EL (cell line): ENCODE measurements around the gene SNX11.
"Not testable (repeated sequence)": the region's sequence is repeated elsewhere in the genome, so short reads cannot be mapped to it uniquely, and the experiment has no call there.

ENCODE experiments used
- DNase-seq: peaks from one replicate; pipeline ENCODE4 v3.0.0-alpha.2; 2016

The SNX11 gene, protein sequence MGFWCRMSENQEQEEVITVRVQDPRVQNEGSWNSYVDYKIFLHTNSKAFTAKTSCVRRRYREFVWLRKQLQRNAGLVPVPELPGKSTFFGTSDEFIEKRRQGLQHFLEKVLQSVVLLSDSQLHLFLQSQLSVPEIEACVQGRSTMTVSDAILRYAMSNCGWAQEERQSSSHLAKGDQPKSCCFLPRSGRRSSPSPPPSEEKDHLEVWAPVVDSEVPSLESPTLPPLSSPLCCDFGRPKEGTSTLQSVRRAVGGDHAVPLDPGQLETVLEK

DNA sequence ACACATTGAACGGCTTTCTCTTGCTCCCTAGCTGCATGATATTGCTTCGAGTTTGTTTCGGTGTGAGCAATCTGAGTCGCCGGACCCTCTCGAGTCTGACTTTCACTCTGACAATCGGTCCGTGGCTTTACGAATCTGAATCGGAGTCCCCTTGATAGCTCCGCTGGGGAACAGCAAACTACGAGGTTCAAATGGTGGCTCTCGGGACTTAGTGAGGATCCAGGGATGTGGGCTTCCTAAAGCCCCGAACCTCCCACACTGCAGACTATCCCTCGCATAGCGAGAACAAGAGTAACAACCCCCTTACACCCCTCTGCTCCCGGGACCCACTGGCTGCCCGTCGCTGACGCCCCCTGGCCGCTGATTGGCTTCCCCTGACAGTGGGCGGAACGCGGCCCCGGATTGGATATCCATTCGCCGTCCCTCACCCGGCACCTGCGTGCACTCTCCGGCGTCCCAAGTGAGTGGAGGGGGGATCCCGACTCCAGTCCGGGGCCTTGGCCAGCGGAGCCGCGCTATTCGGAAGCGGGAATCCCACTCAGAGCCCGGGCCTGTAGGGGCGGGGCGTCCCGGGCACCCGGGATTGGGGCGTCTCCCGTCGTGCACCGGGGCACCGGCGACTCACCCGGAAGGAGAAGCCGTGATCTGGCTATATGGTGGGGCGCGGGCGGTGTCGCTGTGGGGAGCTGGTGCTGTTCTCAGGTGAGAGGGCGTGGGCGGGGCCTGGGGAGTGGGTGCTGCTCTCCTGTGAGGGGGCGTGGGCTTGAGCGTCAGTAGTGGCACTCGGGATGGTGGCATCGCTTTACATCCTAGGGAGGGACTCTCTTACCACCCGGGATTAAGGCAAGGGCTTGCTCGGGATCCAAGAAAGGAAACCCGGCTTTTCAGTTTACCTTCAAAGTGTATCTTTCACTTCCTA lies at the start of gene SNX11:
Gene SNX11, plus strand, starts transcription at position 630 of the 919 bp plus-strand sequence. CDS start 4,278 bp downstream, outside the sequence.
- DNase-seq = peak; percentile 96

DNA sequence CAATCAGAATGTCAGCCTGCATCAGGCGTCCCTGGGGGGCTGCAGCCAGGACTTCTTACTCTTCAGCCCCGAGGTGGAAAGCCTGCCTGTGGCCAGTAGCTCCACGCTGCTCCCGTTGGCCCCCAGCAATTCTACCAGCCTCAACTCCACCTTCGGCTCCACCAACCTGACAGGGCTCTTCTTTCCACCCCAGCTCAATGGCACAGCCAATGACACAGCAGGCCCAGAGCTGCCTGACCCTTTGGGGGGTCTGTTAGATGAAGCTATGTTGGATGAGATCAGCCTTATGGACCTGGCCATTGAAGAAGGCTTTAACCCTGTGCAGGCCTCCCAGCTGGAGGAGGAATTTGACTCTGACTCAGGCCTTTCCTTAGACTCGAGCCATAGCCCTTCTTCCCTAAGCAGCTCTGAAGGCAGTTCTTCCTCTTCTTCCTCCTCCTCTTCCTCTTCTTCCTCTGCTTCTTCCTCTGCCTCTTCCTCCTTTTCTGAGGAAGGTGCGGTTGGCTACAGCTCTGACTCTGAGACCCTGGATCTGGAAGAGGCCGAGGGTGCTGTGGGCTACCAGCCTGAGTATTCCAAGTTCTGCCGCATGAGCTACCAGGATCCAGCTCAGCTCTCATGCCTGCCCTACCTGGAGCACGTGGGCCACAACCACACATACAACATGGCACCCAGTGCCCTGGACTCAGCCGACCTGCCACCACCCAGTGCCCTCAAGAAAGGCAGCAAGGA lies 49.0 kb upstream of the SNX11 start:
- no peak for DNase-seq

DNA sequence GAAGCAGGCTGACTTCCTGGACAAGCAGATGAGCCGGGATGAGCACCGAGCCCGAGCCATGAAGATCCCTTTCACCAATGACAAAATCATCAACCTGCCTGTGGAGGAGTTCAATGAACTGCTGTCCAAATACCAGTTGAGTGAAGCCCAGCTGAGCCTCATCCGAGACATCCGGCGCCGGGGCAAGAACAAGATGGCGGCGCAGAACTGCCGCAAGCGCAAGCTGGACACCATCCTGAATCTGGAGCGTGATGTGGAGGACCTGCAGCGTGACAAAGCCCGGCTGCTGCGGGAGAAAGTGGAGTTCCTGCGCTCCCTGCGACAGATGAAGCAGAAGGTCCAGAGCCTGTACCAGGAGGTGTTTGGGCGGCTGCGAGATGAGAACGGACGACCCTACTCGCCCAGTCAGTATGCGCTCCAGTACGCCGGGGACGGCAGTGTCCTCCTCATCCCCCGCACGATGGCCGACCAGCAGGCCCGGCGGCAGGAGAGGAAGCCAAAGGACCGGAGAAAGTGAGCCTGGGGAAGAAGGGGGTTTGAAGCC lies 48.4 kb upstream of the SNX11 start:
- DNase-seq = no peak

DNA sequence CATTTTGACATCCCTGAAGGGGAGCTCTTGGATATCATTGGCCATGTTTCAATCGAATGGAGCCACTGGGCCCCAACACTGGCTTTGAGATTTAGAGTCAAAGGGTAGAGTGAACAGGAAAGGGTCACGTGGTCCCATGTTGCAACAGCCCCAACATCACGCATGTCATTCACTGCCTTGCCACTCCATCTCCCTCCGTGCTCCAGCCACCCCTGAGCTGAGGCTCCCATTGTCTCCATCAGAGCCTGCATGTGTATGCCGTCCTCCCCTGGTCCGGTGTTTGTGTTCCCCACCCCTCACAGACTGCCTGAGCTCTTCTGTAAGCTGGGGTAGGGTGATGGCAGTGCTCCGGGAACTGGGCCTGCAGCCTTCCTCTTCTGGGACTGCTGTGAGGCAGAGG lies 47.3 kb upstream of the SNX11 start:
- no peak for DNase-seq

DNA sequence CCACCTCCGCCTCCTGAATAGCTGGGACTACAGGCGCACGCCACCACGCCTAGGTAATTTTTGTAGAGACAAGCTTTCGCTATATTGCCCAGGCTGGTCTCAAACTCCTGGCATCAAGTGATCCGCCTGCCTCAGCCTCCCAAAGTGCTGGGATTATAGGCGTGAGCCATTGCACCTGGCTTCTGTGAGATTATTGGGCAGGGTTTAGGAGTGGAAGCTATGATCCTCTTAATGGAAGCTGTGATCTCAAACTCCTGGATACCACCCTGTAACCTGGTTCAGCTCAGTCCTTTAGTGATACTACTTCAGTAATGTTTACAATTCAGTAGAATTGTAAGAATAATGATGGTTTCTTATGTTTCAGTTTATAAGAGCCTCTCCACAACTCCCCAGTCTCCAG lies 45.3 kb upstream of the SNX11 start:
- DNase-seq = no peak

DNA sequence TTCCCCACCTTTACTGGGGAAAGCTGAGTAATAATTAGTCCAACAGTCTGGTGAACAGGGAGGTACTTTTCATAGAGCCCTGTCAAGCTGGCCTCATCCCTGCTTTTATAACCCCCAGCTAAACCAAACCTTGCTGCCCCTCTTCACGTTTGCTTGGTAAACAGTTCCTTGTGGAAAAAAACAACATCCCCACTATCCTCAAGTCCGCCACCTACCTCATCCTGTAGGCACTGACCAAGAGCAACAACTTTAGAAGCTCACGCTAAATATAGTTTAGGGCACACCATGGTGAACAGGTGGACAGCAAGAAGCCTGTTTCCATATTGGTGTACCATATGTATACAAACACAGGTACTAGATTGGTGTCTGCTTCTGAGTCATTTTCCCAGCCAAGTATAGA lies 42.9 kb upstream of the SNX11 start:
- no peak for DNase-seq

DNA sequence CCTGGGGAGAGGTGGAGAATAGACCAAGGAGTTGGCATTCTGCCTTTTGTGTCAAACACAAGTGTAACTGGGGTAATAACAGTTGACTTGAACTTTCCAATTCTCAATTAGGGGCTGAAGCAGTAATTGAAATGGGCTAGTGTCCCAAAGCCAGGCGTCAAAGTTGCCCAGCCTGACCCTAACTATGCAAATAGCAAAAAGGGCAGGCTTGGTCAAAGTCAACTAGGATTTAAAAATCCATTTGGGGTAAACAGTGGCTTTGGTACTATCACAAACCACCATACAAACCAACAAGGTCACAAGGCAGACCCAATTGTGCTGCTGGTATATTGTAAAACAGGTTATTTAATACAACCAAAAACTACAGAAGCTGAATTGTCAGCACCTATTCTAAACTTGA lies 41.4 kb upstream of the SNX11 start:
- no peak for DNase-seq

DNA sequence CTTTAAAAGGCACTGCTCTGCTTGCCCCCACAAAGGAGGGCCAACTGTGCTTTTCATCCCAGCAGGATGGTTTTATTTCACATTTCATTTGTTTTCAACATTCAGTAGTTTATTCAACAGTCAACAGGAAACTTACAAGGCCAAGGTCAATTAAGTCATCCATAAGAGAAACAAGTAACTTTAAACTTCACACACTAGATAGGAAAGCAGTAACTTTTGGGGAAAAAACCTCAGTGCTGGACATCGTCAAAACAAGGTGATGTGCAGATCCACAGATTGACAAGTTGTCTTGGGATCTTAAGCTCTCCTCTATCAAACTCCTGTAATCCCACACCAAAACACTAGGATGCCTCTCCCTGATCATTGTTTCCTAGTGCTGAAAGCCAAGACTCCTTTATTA lies 40.9 kb upstream of the SNX11 start:
- DNase-seq = no peak

DNA sequence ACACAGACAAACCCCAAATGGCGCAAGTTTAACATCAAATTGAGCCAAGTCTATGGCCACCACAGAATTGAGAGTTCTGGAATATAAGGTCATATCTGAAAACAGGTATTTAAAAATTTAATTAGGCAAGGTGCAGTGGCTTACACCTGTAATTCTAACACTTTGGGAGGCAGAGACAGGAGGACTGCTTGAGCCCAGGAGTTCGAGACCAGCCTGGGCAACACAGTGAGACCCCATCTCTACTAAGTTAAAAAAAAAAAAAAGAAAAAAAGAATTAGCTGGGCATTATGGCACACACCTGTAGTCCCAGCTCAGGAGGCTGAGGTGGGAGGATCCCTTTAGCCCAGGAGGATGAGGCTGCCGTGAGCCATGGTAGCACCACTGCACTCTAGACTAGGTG lies 40.3 kb upstream of the SNX11 start:
- no peak for DNase-seq

DNA sequence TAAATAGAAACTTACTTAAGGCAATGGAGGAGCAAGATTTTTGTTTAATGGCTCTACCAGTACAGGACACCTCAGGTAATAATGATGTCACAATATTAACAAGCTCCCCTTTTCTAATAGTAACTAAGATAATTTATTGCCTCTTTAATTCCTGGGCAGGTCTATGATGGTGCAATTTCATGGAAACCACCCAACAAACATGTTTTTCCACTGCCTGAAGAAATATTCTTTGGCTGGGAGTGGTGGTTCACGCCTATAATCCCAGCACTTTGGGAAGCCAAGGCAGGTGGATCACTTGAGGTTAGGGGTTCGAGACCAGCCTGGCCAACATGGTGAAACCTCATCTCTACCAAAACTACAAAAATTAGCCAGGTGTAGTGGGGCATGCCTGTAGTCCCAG lies 39.8 kb upstream of the SNX11 start:
- DNase-seq = not testable (repeated sequence)

DNA sequence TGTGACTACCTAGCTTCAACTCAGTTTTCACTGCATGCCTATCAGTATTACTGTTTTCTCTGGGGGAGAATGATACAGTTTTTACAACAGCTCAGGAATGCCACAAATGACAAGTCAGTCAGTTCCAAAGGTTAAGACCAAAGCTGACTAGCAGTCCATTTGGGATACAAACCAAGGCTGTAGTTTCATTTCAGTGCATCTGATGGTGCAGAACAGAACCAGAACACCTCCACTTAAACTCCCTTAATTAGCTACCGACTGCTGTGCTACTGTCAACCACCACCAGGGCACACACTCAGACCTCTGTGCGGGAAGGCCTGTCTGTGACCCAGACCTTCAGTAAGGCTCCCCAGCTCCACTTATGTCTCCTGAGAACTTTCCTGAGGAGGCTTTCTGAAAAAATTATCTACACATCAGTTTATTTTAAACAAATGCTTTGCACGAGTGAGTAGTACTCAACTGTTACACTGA lies 39.0 kb upstream of the SNX11 start:
- DNase-seq = peak; percentile 74

DNA sequence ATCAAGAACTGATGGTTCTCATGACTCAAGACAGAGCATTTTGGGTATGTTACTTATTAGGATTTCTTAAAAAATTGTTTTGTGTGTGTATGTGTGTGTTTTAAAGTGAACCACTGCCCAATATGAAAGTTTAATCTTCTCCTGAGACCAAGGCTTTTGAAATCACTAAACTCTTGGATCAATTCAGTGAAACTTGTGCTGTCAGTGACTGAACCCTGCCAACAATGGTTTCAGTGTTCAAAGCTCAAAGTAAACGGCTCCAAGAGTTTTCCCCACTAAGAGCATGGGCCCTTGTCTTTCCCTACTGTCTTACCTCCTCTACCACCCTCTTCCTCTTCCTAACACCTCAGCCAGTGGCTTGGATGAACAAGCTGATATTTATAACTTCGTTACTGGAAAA lies 37.4 kb upstream of the SNX11 start:
- DNase-seq = no peak

DNA sequence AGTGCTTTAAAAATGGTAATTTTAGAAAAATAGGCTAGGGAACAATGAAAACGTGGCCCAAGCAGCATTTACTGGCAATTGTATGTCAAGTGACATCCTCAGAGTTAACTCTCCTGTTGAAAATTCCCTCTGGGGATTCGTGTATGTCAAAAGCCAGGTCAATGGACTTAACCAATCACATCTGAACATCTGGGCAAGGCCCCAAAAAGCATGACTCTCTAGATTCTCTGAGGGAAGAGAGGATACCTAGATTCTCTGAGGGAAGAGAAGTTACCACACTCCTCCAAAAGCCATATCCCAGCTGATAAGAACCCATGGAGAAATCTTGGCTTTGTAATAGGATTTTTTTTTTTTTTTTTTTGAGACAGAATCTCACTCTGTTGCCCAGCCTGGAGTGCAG lies 35.9 kb upstream of the SNX11 start:
- no peak for DNase-seq

DNA sequence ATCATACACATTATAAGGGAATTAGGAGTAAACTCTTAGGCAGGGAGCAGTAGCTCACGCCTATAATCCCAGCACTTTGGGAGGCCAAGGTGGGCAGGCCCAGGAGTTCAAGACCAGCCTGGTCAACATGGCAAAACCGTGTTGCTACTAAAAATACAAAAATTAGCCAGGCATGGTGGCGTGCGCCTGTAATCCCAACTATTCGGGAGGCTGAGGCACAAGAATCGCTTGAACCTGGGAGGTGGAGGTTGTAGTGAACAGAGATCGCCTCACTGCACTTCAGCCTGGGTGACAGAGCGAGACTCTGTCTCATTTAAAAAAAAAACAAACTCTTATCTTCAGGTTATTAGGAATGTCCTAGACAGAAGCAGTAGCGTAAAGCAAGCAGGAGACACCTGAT lies 34.8 kb upstream of the SNX11 start:
- DNase-seq = not testable (repeated sequence)

DNA sequence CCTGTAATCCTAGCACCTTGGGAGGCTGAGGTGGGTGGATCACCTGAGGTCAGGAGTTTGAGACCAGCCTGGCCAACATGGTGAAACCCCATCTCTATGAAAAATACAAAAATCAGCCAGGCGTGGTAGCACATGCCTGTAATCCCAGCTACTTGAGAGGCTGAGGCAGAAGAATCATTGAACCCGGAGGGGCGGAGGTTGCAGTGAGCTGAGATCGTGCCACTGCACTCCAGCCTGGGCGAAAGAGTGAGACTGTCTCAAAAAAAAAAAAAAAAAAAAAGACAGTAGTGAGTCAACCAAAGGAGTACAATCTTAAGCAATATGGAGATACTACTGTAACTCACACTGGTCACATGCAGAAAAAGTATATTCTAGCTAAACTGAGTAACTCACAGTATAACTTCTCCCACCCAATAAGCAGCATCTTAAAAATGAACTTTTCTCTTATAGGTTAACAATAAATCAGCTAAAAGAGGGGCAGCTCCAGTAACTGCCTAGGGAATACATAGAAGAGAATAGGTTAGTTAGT lies 33.9 kb upstream of the SNX11 start:
- DNase-seq = not testable (repeated sequence)

DNA sequence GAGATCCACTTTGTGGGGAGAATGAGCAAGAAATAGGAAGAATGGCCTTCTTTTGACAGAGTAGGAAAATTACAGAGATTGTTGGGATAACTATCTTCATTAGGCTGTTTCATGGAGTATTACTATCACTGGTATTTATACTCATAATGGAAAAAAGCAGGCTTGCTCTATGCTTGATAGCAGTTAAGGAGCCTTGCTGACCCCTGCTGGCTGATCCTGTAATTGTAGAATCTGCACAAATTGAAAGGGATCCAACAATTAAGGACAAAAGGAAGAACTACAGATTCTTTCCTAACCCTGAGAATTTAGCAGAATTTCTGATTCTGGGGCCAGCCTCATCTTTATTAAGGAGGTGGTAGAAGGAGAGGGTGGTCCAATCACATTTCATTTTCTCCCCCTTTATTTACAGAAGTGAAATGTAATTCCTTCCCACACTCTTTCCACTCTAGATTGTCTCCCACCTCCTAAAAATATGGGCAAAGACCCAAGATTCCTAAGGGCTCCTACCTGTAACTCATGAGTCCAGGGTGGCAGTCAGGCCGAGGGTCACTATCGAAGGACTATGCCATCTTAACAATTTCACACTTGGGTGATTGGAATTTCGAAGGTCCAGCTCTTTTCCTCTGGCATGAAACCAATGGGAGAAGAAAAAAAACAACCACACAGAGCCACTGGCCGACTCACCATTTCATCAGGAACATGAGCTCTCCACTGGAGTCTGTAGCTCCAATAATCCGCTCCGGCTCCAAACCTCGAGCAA lies 33.1 kb upstream of the SNX11 start:
- peak; percentile 79 for DNase-seq

DNA sequence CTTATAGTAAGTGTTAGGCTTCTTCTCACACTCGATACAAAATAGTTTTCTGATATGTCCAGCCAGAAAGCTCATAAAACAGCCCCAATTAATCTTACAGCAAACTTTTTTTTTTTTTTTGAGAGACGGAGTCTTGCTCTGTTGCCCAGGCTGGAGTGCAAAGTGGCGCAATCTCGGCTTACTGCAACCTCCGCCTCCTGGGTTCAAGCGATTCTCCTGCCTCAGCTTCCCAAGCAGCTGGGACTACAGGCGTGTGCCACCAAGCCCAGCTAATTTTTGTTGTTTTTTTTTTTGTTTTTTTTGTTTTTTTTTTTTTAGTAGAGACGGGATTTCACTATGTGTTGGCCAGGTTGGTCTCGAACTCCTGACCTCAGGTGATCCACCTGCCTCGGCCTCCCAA lies 30.4 kb upstream of the SNX11 start:
- DNase-seq = not testable (repeated sequence)

DNA sequence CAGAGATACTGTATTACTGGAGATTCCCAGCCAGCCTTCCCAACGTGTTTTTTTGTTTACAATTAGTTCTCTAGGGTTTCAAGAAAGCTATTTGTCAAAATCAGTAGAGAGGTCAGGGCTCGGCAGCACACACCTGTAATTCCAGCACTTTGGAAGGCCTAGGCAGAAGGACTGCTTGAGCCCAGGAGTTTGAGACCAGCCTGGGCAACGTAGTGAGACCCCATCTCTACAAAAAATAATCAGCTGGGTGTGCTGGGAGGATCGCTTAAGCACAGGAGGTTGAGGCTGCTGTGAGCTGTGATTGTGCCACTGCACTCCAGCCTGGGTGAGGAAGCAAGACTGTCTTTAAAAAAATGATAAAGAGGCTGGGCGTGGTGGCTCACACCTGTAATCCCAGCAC lies 25.7 kb upstream of the SNX11 start:
- DNase-seq = no peak

DNA sequence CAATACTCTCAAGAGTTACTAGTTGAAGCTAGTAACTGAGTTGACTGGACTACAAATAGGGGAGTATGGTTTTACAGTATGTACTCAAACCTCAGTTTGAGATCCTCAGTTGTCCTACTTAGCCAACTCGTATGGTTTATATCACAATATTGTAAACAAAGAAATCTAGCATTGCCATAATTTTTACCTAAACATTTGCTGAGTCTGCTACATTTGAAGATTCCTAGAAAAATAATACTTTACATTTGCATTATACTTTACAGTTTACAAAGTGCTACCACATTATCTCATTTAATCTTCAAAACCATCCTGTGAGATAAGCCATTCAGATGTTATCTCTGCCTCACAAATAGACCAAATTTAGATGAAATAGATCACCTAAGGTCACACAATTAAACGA lies 22.6 kb upstream of the SNX11 start:
- DNase-seq = no peak

DNA sequence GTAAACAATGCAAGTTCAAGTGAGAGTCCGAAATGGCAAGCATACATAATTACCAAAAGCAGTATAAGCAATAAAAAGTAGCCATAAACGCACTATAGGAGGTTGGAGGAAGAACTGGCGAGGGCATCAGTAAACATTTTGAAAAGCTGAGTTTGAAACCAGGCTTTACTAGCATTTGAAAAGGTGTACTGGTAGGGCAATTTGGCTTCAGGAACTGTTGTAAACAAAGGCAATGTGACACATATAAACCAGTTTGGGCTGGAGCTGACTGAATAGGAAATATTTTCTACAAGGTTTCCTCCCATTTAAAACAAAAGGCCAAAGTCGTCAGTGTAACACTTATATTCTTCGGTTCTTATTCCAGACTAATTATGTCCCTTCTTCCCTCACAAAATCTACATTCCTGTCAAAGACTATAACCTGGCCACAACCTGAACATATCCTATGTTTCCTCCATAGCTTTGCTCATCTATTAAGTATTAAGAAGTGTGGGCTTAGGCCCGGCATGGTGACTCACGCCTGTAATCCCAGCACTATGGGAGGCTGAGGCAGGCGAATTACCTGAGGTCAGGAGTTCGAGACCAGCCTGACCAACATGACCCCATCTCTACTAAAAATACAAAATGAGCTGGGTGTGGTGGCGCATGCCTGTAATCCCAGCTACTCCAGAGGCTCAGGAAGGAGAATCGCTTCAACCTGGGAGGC lies 14.1 kb upstream of the SNX11 start:
- DNase-seq = no peak

DNA sequence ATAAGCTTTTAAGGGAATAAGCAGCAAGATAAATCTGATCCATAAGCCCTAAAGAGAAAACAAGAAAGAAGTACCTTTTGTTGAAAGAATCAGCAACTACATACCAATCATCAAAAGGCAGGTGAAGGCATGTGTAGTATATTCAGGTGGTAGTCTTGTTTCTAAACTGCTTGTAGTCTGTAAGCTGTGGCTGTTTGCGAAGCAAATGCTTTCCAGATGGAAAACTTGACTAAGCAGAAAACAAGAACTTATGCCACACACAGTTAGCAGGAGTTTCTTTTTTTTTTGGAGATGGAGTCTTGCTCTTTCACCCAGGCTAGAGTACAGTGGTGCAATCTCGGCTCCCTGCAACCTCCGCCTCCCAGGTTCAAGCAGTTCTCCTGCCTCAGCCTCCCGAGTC lies 12.0 kb upstream of the SNX11 start:
- no peak for DNase-seq
